HTR-8/SVneo (cell line): ENCODE results near the gene CAVIN1.
"Not testable (repeated sequence)": the region's sequence is repeated elsewhere in the genome, so short reads cannot be mapped to it uniquely, and the experiment has no call there.

Source experiments
- DNase-seq: peaks from one replicate; pipeline ENCODE4 v3.0.0; 2011; ENCODE audit warnings: low spot score, mixed read lengths; ENCODE audit not compliant: insufficient read length
- FAIRE-seq: peaks from 2 replicates; lab custom pipeline; 2011; peaks lifted over from hg19 to GRCh38; lab: Jason Lieb, UNC

Gene CAVIN1

DNA sequence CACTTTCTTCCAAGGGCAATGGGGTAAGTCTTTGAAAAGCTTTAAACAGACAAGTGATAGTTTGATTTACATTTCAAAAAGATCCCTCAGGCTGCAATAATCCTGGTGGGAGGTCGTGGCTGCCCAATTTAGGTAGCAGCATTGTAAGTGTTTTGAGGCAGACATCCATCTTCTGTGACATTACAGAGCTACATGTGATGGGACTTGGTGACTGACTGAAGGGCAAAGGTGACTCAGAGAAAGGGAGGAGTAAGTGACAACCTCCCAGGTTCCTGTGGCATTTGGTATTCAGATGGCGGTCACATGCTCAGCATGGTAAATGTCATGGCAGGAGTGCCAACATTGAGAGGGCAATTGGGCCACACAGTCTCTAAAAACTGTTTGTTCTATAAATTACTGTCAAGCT lies 61.3 kb downstream of the CAVIN1 start:
- no peak for DNase-seq
- no peak for FAIRE-seq

DNA sequence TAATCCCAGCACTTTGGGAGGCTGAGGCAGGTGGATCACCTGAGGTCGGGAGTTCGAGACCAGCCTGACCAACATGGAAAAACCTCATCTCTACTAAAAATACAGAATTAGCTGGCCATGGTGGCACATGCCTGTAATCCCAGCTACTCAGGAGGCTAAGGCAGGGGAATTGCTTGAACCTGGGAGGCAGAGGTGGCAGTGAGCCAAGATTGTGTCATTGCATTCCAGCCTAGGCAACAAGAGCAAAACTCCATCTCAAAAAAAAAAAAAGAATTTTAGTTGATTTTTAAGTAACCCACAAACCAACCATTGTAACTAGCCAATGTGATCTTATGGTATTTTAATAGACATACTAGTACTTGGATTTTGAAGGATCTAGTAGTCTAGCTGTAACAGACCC lies 62.7 kb downstream of the CAVIN1 start:
- not testable (repeated sequence) for FAIRE-seq

DNA sequence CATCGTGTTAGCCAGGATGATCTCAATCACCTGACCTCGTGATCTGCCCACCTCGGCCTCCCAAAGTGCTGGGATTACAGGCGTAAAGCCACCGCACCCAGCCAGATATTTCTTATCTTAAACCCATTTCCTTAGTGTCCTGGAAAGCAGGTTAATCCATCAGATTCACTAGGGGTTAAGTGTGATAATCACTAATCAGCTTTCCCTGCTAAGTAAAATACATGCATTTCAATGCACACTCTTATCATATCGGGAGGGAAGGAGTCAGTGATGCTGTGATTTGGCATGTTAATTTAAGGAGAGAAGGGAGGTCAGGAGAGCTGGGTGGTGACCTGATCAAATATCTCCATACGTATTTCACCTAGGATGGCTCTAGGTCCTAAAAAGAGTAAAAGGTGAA lies 63.9 kb downstream of the CAVIN1 start:
- FAIRE-seq (no peak), DNase-seq (no peak)

More for the DNA sequence above, 62.7 kb downstream of the CAVIN1 start:
- not testable (repeated sequence) for DNase-seq

DNA sequence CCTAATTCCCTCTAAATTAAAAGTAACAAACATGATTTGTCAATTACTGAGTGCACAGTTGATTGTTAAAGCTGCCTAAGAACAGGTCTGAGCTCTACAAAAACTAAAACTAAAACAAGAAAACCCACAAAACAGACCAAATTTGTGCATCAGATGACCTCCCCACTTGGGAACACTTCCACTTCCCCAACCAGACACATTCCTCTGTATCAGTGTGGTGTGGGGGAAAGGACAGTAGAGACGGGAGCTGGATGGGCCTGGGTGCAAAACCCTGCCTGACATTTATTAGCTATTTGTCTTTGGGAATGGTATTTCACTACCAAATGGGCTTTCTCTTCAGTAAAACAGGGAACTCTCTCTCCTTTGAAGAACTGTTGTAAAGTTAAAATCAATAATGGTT lies 64.6 kb downstream of the CAVIN1 start:
- DNase-seq, result no peak
- no peak for FAIRE-seq

DNA sequence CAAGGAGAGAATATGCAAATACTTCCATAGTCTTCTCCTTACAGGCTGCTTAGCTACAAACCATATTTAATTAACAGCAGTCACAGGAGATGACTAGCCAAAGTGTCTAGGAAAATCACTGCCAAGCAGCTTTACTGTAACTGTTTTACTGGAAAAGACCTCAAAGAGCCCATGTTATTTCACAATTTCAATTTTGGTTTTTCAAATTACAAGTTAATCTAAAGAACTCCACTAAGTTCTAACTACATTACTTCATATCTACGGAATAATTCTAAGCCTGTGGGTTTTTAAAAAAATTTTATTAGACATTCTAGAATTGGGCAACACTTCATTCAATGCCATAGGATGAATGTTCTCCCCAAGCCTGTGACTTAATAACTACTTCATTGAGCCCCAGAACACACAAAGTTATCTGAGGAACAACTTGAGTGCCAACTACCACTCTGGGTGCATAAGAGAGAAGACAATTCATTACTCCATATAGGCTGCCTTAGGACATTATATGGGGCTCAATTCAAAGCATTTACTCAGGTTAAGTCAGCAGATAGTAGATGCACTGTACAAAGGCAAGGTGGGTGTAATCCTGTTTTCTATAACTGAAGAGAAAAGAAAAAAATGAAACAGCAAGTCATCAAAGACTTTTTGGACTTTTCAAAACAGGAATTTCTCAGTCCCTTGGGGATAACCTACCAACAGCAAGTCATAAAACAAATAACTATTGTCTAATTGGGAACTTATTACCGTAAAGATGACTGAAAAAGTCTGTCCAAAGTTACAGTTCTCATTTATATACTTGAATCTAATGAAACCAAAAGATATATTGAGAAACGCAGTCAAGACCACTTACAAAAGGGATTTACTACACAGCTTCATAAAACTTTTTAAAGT lies 67.9 kb downstream of the CAVIN1 start:
- DNase-seq (no peak), FAIRE-seq (no peak)
